Hematopoietic multipotent progenitor cell treated with erythropoietin and hydrocortisone succinate and interleukin-3 and kit ligand, for 8 days (in vitro differentiated cells): ENCODE data around the gene ANAPC5.
"Not testable (repeated sequence)": the region's sequence is repeated elsewhere in the genome, so short reads cannot be mapped to it uniquely, and the experiment has no call there.

ENCODE experiments used
- DNase-seq: peaks from one replicate; pipeline ENCODE4 v3.0.0-alpha.2; 2015

The ANAPC5 gene

GRCh38 chr12:121365416-121366062, 13.3 kb upstream of the ANAPC5 start:
- no peak for DNase-seq

GRCh38 chr12:121364683-121365121, 12.5 kb upstream of the ANAPC5 start:
- DNase-seq, result no peak

- no peak for DNase-seq
Measured at GRCh38 chr12:121358073-121358472, 5.9 kb upstream of the ANAPC5 start.

GRCh38 chr12:121357331-121357730, 5.1 kb upstream of the ANAPC5 start:
- DNase-seq, result no peak

- no peak for DNase-seq
Measured at GRCh38 chr12:121356657-121357056, 4.4 kb upstream of the ANAPC5 start.

GRCh38 chr12:121355818-121356217, 3.6 kb upstream of the ANAPC5 start:
- DNase-seq, result no peak

GRCh38 chr12:121352682-121353018, 439 bp upstream of the ANAPC5 start:
- no peak for DNase-seq

GRCh38 chr12:121346747-121347146, 5.5 kb downstream of the ANAPC5 start:
- DNase-seq, result no peak

GRCh38 chr12:121345151-121345815, 6.9 kb downstream of the ANAPC5 start:
- no peak for DNase-seq

- no peak for DNase-seq
Measured at GRCh38 chr12:121344506-121344905, 7.7 kb downstream of the ANAPC5 start.

GRCh38 chr12:121337416-121337815, 14.8 kb downstream of the ANAPC5 start:
- no peak for DNase-seq

GRCh38 chr12:121334513-121335343, 17.5 kb downstream of the ANAPC5 start:
- DNase-seq, result peak; percentile 76

GRCh38 chr12:121333747-121334146, 18.5 kb downstream of the ANAPC5 start:
- no peak for DNase-seq

- no peak for DNase-seq
Measured at GRCh38 chr12:121331248-121331647, 21.0 kb downstream of the ANAPC5 start.

GRCh38 chr12:121330692-121331091, 21.5 kb downstream of the ANAPC5 start:
- no peak for DNase-seq

- DNase-seq, result no peak
Measured at GRCh38 chr12:121330195-121330594, 22.0 kb downstream of the ANAPC5 start.

GRCh38 chr12:121328620-121329019, 23.6 kb downstream of the ANAPC5 start:
- no peak for DNase-seq

- DNase-seq, result no peak
Measured at GRCh38 chr12:121326996-121327674, 25.1 kb downstream of the ANAPC5 start.

- DNase-seq, result no peak
Measured at GRCh38 chr12:121325922-121326396, 26.3 kb downstream of the ANAPC5 start.

- no peak for DNase-seq
Measured at GRCh38 chr12:121323908-121324307, 28.3 kb downstream of the ANAPC5 start.

- no peak for DNase-seq
Measured at GRCh38 chr12:121318121-121318520, 34.1 kb downstream of the ANAPC5 start.

- DNase-seq, result no peak
Measured at GRCh38 chr12:121314431-121314830, 37.8 kb downstream of the ANAPC5 start.

- not testable (repeated sequence) for DNase-seq
Measured at GRCh38 chr12:121310231-121310630, 42.0 kb downstream of the ANAPC5 start.
